GM19351 (cell line): ENCODE results near the gene CCDC38.
"Not testable (repeated sequence)": the region's sequence is repeated elsewhere in the genome, so short reads cannot be mapped to it uniquely, and the experiment has no call there.

ENCODE experiments used
- ATAC-seq: cut with Tn5 transposase; IDR thresholded peaks from one replicate; pipeline ENCODE4 v1.9.1; 2021; ENCODE audit warnings: mild to moderate bottlenecking, moderate library complexity; ENCODE audit not compliant: unreplicated experiment

The CCDC38 gene

DNA sequence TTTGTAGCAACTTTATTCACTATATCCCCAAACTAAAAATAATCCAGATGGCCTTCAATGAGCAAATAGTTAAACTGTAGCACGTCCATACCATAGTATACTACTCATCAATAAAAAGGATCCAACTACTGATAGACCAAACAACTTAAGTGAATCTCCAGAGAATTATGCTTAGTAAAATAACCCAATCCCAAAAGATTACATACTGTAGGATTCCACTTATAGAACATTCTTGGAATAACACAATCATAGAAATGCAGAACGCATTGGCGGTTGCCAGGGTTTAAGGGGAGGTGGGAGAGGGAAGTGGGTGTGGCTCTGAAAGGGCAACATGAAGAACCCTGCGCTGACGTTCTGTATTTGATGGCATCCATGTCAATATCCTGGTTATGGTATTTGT lies 55.1 kb downstream of the CCDC38 start:
- no peak for ATAC-seq

DNA sequence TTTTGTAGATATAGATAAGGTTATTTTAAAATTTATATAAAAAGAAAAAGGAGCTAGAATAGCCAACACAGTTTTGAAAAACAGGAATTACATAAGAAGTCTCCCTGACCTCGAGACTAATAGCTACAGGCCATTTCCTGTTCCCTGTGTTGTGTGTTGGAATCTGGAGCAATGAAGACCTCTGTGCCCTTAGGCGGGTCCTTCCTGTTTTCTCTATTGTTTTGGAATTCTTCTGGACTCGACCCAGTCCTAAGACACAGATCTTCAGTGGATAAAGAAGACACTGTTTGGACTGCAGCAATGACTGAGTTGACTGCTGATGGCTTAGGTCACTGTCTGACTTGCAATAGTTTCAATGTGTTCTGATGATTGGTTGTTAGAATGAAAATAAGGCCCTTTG lies 57.4 kb downstream of the CCDC38 start:
- no peak for ATAC-seq

DNA sequence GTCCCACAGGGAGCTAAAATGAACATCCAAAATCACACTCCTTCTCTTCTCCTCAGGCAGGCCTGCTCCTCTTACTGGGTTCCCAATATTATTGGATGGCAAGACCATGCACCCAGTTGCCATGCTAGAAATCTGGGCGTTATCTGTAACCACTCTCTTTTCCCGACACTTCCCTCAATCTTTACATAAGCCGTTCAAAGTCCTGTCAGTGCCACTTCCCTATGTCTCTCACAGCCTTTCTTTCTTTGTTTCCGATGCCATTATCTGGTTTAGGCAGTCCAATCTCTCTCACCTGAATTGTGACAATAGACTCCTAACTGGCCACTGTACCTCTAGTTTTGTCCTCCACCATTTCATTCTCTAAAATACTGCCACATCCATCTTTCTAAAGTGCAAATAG lies 59.5 kb downstream of the CCDC38 start:
- ATAC-seq: no peak

DNA sequence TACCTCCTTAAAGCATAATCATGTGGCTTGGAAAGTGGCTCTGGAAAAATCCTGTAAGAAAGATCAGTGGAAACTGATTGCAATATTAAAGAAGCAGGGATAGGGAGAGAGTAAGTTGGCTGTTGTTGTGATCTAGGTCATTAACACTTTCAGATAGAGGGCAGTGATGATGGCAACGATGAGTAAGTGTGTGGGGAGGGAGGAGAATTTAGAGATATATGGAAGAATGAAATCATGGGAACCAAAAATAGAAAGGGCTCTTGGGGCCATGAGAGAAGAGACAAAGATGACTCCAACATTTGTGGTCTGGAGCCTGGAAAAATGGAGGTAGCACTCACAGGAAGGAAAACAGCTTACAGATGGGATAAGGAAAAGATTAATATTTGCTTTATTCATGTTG lies 60.3 kb downstream of the CCDC38 start:
- ATAC-seq: no peak

DNA sequence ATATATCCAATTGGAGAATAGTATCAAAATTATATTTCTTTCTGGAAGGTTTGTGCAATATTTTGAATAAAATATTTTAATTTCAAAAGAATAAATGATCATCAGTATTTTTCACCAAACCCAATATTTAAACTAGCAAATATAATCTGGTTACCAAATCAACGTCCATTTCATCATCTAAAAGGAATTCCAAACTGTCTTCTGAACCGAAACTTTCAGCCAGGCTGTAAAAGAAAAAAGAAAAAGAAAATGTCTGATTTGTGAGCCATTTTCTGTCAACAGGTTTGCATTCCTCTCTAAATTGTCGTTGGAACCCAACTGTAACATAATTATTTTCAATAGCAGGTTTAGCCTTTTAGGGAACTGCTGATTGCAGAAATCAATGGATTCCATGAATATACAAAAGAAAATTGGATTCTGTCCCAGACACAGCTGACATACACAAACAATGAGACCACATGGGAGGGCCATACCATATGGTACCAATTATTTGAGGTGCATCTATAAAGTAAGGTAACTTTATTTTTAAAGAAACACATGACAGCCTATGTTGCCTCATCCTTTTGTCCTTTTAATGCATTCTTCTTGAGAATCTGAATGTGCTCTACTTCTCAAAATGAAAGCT lies 61.0 kb downstream of the CCDC38 start:
- ATAC-seq: no peak

DNA sequence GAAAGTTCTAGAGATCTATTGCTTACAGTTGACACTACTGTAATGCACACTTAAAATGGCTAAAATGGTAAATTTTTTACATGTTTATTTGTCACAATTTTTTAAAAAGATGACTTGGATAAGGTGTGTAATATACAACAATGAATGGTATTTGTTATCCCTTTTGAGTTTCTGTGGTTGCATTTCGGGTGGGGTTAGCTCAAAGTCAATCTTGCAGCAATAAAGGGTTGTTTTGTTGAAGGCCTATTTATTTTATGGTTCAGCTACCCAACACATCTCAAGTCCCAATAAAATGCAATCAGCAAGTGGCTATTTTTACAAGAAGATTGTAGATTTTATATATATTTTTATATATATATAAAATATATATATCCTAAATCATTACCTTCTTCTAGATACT lies 61.5 kb downstream of the CCDC38 start:
- no peak for ATAC-seq

DNA sequence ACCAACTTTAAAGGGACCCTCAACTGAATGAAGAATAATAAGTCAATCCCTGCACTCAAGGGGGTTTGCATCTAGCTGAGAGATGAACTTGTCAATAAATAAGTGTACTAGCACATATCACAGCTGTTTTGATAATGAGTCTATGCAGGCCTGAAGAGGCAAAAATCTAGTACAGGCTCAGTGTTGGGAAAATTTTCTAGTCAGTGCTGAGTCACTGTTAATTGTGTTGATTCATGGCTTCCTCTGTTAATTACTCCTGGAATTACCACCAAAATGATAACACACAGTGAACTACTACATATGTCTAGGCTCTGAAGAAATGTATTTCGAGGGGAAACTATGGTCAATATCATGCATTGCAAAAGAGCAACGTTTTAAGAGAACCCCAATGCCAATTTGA lies 64.8 kb downstream of the CCDC38 start:
- ATAC-seq: no peak

DNA sequence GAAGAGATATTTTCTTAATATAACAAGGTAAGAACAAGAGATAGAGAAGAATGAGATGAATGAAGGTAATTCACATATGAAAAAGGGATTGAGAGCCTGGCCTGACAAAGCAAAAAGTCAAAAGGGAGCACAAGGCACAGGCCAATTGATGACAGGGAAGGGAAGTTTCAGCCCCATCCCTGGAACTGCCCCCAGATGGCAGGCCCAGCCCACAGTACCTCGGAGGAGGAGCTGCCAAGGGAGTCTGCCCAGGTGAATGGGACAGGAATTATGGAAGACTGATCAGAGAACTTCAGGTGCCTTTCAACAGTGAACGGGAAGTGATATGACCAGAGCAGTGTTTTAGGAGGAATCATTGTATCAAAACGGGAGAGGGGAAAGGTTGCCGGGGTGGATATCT lies 68.0 kb downstream of the CCDC38 start:
- ATAC-seq: no peak

DNA sequence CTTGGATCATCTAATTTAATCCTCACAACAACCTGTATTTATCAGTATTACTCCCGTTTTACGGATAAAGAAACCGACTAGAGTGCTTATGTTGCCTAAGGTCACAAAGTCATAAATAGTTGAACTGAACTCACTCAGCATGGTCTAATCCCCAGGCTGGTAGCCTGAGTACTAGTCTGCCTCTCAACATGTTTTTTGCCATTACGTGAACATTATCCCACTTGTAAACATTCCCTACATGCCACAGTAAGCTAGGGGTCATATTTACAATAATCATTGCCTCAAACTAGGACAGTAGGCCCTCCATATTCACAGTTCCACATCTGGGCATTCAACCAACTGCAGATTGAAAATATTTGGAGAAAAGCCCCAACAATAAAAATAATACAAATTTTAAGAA lies 71.5 kb downstream of the CCDC38 start:
- ATAC-seq: no peak

DNA sequence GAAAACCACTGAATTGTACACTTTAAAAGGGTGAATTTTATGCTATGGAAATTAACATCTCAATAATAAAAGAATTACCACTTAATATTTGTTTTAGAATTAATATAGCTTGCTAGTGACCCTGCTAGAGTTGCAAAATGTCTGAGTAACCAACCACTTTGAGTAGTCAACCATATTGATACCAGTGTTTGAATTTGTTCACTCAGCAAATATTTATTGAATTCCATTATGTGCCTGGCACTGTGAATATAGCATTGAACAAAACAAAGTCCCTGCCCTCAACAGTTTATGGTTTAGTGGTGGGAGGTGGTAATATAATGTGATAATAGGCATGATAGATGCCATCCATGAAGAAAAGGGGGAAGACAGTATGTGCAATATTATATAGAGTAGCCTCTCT lies 79.1 kb downstream of the CCDC38 start:
- no peak for ATAC-seq

DNA sequence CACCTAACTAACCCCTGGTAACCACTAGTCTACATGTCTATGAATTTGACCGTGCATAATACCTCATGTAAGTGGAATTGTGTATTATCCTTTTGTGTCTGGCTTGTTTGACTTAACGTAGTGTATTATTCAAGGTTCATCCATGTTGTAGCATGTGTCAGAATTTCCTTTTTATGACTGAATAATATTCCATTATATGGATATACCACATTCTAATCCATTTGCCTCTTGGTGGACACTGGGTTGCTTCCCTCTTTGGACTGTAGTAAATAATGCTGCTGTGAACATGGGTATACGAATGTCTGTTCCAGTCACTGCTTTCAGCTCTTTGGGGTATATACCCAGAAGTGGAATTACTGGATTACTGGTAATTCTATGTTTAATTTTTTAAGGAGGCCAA lies 80.4 kb downstream of the CCDC38 start:
- ATAC-seq: no peak

DNA sequence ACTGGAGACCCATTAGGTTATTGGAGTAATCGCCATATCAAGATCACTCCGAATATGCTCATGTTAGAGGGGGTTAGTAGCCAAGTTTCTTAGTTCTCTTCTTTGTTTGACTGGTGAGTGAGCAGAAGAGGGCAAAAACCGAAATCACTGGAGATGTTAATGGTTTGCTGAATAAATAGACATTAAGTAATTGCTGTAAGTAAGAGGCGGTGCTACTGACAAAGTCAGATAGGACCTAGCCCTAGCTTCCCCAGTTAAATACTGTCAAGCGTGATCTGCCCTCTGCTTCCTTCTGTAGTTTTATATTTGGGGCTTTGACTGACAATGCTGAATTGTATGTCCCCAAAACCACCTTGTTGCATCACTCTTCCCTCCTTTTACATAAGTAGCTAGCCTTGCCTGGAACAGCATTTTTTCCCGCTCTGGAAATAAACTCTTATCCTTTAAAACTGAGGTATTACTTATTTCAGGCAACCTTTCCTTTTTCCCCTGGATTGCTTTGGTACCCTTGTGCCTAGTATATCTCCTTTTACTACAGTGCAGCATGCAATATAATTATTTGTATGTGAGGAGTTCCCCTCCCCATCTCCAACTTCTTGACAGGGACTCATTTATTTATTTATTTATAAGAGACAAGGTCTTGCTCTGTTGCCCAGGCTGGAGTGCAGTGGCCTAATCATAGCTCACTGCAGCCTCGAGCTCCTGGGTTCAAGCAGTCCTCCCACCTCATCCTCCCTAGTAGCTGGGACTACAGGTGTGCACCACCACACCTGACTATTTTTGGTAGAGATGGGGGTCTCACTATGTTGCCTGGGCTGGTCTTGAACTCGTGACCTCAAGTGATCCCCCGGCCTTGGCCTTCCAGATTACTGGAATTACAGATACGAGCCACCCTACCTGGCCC lies 82.2 kb downstream of the CCDC38 start:
- ATAC-seq: no peak

DNA sequence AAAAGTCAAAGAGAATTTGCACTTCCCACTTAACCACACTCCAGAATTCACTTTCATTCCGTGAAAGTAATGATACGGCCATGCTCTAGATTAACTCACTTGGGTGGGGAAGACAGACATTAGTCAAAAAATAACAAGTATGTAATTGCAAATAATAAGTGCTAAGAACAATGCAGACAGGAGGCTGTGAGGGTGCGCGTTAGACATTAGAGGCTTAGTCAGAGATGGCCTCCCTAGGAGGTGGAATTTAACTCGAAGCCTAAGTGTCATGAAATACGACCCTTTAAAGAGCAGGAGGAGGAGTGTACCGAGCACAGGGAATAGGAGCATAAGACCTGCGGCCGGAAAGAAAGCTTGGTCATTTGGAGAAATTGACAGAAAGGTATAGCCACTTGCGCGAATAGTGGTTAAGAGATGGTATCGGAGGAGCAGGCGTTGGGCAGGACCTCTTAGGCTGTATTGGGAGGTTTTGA lies 83.0 kb downstream of the CCDC38 start:
- no peak for ATAC-seq

DNA sequence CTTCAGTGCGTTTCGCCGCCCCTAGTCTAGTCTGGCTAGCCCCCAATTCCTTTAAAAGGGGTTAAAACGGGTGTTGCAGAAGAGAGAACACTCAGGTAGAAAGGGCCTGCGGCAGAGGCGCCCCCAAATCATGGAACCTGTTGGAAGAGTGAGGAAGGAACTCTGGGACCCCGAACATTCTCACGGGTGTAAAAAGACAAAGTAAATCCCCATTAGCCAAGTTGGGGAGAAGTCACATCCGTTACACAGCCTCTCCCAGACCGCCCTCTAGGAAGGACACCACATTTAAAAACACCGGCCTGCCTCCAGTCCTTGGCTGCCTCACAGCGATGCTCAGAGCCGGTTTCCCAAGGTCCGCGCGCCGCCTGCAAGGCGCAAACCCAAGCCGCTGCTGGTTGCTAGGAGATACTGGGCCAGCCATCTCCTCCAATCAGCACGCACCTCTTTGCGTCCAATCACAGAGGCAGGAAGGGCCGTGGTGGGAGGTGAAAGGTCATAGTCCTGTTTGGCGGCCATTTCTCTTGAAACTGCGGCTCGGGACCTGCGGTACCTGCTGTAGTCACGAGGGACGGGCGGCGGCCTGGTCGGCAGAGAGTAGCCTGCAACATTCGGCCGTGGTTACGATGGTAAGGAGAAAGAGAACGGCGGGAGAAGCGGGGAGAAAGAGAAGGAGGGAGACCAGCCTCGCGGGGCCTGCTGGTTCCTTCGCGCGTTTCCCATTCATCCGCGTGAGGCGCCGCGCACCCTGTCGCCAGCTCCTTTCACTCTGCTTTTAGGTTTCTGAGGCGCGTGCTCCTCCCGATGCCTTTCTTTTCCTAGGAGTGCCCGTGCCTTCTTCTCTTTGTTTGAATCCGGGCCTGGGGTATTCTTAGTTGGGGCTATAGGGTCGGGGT lies 83.7 kb downstream of the CCDC38 start, which contains the start of gene SNRPF:
TSS of gene SNRPF (plus strand) at position 502 of the 893 bp plus-strand sequence. CDS start at position 624, 122 bp downstream.
- ATAC-seq: peak; percentile 100

DNA sequence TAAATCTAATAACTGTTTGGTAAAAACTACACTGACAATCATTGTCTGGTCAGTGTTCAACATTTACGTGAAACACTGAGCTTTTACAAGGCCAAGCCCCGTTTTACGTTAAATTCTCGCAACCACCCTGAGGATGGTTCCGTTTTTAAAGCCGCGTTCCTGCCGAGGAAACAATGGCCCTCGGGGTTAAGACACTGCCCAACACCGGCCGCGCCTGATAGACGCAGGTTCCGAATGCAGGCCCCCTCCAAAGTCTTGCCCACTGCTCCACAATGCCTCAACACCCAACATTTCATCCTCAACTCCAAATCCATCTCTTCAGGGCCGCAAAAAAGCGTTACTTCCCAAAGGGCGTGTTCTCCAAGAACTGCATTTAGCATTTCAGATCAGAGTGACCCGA lies 84.6 kb downstream of the CCDC38 start:
- no peak for ATAC-seq

DNA sequence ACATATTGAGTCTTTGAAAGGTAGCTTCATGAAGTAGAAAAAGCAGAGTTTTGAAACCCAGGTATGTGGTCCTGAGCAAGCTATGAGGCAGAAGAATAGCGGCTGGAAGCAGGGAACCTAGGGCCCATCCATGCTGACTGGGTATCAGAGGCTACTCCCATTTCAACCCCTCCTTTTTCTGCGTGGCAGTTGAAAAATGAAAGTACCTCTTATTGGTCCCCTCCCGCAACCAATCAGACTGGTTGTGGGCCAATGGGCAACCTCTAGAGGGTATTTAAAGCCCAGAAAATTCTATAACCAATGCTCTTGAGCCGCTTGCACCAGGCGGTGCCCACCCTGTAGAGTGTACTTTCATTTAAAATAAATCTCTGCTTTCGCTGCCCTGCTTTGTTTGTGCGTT lies 85.3 kb downstream of the CCDC38 start:
- ATAC-seq: no peak

DNA sequence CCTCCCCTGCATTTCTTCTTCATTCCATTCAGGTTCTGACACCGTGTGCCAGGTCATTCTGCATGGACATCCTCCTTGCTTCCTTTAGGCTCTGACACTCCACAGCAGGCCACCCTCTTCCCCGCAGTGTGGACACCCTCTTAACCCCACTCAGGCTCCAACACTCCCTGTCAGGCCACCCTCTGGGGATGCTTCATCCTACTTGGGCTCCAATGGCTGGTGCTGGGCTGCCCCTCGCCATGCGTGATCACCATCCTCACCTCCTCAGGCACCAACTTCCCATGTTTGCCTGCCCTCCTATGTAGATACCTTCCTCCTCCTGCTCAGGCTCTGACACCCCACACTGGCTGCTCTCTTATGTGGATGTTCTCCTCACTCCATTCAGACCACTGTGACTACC lies 90.3 kb downstream of the CCDC38 start:
- ATAC-seq: no peak

DNA sequence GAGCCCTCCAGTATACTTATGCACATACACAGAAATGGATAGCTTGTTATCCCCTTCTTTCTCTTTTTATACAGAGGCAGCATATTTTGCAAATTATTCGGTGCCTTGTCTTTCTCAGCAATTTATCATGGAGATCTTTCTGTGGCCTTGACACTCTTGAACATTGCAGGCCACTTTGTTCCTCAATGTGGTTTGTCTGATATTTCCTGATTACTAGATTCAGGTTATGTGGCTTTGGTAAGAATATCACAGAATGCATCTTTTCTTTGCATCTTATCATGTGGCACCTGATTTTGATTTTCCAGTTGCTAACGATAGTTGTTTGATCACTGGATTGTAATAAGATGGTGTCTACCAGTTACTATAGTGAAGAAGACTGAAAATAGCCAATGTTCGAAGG lies 90.8 kb downstream of the CCDC38 start:
- ATAC-seq: no peak

DNA sequence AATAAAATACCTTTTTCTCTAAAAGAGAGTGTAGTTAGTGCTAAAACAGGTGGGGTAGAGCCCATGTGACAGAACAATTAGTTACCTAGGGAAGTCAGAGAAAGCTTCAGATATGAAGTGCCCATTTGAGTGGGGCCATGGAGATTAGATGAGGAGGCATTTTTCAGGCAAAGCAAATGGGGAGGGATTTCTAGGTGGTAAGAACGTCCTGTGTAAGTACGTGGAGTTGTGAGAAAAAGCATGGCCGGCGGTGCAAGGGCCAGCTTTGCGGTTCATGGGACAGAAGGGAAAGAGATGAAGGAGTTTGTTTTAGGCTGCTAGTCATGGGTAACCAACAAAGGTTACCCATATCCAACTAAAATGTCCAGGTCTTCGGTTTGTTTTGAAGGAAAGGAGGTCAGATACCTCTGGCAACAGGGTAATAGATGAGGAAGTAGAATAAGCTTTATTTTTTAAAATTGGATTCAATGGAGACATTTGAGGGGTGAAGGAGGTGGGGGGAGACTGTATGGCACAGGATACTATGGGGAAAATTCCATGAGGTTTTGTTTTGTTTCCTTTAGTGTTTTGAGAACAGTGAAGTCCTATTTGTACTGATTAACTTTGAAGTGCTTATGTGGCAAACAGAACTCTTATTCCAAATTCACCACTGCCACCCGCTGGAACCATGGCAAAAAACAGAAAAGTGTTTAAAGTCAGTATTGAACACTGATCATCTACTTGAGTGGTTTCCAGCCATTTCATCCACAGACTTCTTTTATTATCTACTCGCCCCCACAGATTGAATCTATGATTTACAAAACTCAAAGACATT lies 93.6 kb downstream of the CCDC38 start:
- no peak for ATAC-seq

DNA sequence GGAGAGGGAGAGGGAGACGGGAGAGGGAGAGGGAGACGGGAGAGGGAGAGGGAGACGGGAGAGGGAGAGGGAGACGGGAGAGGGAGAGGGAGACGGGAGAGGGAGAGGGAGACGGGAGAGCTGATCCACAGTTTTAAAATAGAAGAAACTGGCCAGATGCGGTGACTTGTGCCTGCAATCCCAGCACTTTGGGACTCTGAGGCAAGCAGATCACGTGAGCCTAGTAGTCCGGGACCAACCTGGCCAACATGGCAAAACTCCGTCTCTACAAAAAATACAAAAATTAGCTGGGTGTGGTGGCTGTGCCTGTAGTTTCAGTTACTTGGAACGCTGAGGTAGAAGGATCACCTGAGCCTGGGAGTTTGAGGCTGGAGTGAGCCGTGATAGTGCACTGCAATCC lies 100.0 kb downstream of the CCDC38 start:
- not testable (repeated sequence) for ATAC-seq
